HCT116 (cell line): ENCODE measurements around the gene CALHM3. TPM values are rescaled to one million over a fixed set of nuclear protein-coding genes. Genes with fewer than 3 reads are reported as not detected.
A peak's percentile ranks its signal among the peaks of the same experiment; 100 is the strongest.

Source experiments
- ATAC-seq: fragments of 200-7000 bp; cut with Tn5 transposase; 2 replicates; pipeline ENCODE4 v1.9.1; 2020; ENCODE audit warnings: mild to moderate bottlenecking, moderate library complexity
- BruUV-seq: library from RNA; stranded (reverse); fragments of 400-500 nt; replicated peaks from 2 replicates; lab custom pipeline; 2021; lab: Mats Ljungman, UMichigan
- CTCF ChIA-PET: fragments of 300-600 bp; sonication (Branson Sonifier 250); formaldehyde crosslinking; loops from one replicate; lab custom pipeline; 2021; ENCODE audit warnings: antibody characterized with exemption; lab: Charles Lee
- POLR2A ChIA-PET: fragments of 300-600, 350-600 bp; sonication (Branson Sonifier 250); formaldehyde crosslinking; loops from one replicate; lab custom pipeline; 2021; ENCODE audit warnings: antibody characterized with exemption; lab: Charles Lee
- RAD21 ChIA-PET, 2 experiments: fragments of 300-600 bp; sonication (Branson Sonifier 250); formaldehyde crosslinking; loops; one replicate each; lab custom pipeline; 2023; ENCODE audit warnings: low total read pairs in 2 of 2; ENCODE audit not compliant: uncharacterized antibody in 2 of 2, unreplicated experiment in 2 of 2, low non-redundant PET in 1 of 2; lab: Charles Lee
- DNase-seq: peaks from one replicate; pipeline ENCODE4 v3.0.0-alpha.2; 2010; ENCODE audit warnings: low read depth, low spot score
- H2AFZ ChIP-seq: fragments of 200-600 bp; shearing (Covaris generic), sonication (generic); 2 replicates; pipeline ENCODE4 v1.6.1; 2017; ENCODE audit warnings: low read depth, mixed run types, mixed read lengths, antibody characterized with exemption, low read length; ENCODE audit not compliant: poor library complexity, severe bottlenecking
- H3K27ac ChIP-seq: 2 replicates; pipeline ENCODE4 v1.5.1; 2012; ENCODE audit warnings: low read depth, low read length
- H3K27me3 ChIP-seq: fragments of 200-600 bp; sonication (generic); 2 replicates; pipeline ENCODE4 v1.6.1; 2016; ENCODE audit warnings: mixed run types, low read length, mixed read lengths; ENCODE audit not compliant: insufficient read depth
- H3K36me3 ChIP-seq, 2 experiments: fragments of 200-500 bp in 1 of 2; fragments of 200-600 bp in 1 of 2; sonication (Bioruptor generic) in 1 of 2; sonication (generic) in 1 of 2; 2 replicates each; pipeline versions ENCODE4 v1.5.1 to v1.6.1; 2014 to 2016; ENCODE audit warnings: low read length in 2 of 2, inconsistent platforms in 1 of 2, mixed read lengths in 1 of 2, mixed run types in 1 of 2; ENCODE audit not compliant: insufficient read depth in 2 of 2, control insufficient read depth in 1 of 2
- H3K4me1 ChIP-seq, 2 experiments: fragments of 200-600 bp in 1 of 2; sonication (generic) in 1 of 2; 2 replicates each; pipeline versions ENCODE4 v1.5.1 to v1.6.1; 2012 to 2017; ENCODE audit warnings: low read length in 2 of 2, inconsistent platforms in 1 of 2, mild to moderate bottlenecking in 1 of 2, mixed read lengths in 1 of 2, mixed run types in 1 of 2, moderate library complexity in 1 of 2; ENCODE audit not compliant: insufficient read depth in 2 of 2, control insufficient read depth in 1 of 2
- H3K4me2 ChIP-seq: fragments of 200-600 bp; sonication (generic); 2 replicates; pipeline ENCODE4 v1.6.1; 2017; ENCODE audit warnings: mixed run types, low read length, mixed read lengths
- H3K4me3 ChIP-seq, 2 experiments: fragments of 200-600 bp in 1 of 2; sonication (generic) in 1 of 2; replicated peaks in 1 of 2; 2 replicates each; pipeline ENCODE4 v1.5.1; 2011 to 2016; ENCODE audit warnings: low read length in 2 of 2, control low read depth in 1 of 2, low read depth in 1 of 2, mild to moderate bottlenecking in 1 of 2, mixed read lengths in 1 of 2, mixed run types in 1 of 2
- H3K79me2 ChIP-seq: fragments of 200-600 bp; sonication (generic); 2 replicates; pipeline ENCODE4 v1.6.1; 2017; ENCODE audit warnings: mild to moderate bottlenecking, mixed run types, low read length, moderate library complexity, mixed read lengths; ENCODE audit not compliant: insufficient read depth
- H3K9ac ChIP-seq: fragments of 200-600 bp; sonication (generic); 2 replicates; pipeline ENCODE4 v1.6.1; 2016; ENCODE audit warnings: low read length, mixed read lengths
- H3K9me2 ChIP-seq: fragments of 200-600 bp; sonication (generic), shearing (Covaris generic); 2 replicates; pipeline ENCODE4 v1.6.1; 2017; ENCODE audit warnings: mixed run types, mild to moderate bottlenecking, moderate library complexity; ENCODE audit not compliant: insufficient read depth
- H3K9me3 ChIP-seq, 2 experiments: fragments of 200-500 bp in 1 of 2; fragments of 200-600 bp in 1 of 2; sonication (Bioruptor generic) in 1 of 2; sonication (generic) in 1 of 2; 2 replicates each; pipeline ENCODE4 v1.6.1; 2014 to 2017; ENCODE audit warnings: low read length in 2 of 2, mixed read lengths in 2 of 2, inconsistent platforms in 1 of 2, low read depth in 1 of 2, mild to moderate bottlenecking in 1 of 2, mixed run types in 1 of 2, moderate library complexity in 1 of 2; ENCODE audit not compliant: control insufficient read depth in 1 of 2, insufficient read depth in 1 of 2
- H4K20me1 ChIP-seq: fragments of 200-600 bp; sonication (generic), shearing (Covaris generic); 2 replicates; pipeline ENCODE4 v1.6.1; 2017; ENCODE audit warnings: mixed run types, mild to moderate bottlenecking, moderate library complexity; ENCODE audit not compliant: insufficient read depth
- ATF3 ChIP-seq: IDR thresholded peaks from 2 replicates; pipeline ENCODE4 v1.6.1; 2012
- CBX3 ChIP-seq: IDR thresholded peaks from 2 replicates; pipeline ENCODE4 v1.6.1; 2012; ENCODE audit warnings: low read depth
- CTCF ChIP-seq, 3 experiments: fragments of 200-600 bp in 1 of 3; sonication (generic) in 1 of 3; IDR thresholded peaks in 2 of 3; conservative IDR thresholded peaks in 1 of 3; 2 replicates each; pipeline ENCODE4 v1.5.1; 2012 to 2017; ENCODE audit warnings: low read depth in 2 of 3, low read length in 2 of 3, antibody characterized with exemption in 1 of 3, borderline replicate concordance in 1 of 3, control low read depth in 1 of 3, mild to moderate bottlenecking in 1 of 3, mixed read lengths in 1 of 3, mixed run types in 1 of 3, moderate library complexity in 1 of 3; ENCODE audit not compliant: insufficient read depth in 1 of 3
- ELF1 ChIP-seq: IDR thresholded peaks from 2 replicates; pipeline ENCODE4 v1.6.1; 2012; ENCODE audit warnings: low read depth, borderline replicate concordance
- EZH2phosphoT487 ChIP-seq: fragments of 200-600 bp; IDR thresholded peaks from 2 replicates; pipeline ENCODE4 v1.6.1; 2018; ENCODE audit warnings: antibody characterized with exemption, borderline replicate concordance
- FOSL1 ChIP-seq: IDR thresholded peaks from 2 replicates; pipeline ENCODE4 v1.6.1; 2012; ENCODE audit warnings: low read depth
- JUND ChIP-seq: IDR thresholded peaks from 2 replicates; pipeline ENCODE4 v1.6.1; 2012
- RAD21 ChIP-seq: IDR thresholded peaks from 2 replicates; pipeline ENCODE4 v1.6.1; 2012; ENCODE audit warnings: low read depth, mild to moderate bottlenecking
- SIN3A ChIP-seq: IDR thresholded peaks from 2 replicates; pipeline ENCODE4 v1.6.1; 2012; ENCODE audit warnings: low read depth
- SRF ChIP-seq: IDR thresholded peaks from 2 replicates; pipeline ENCODE4 v1.6.1; 2012; ENCODE audit warnings: low read depth
- YY1 ChIP-seq: IDR thresholded peaks from 2 replicates; pipeline ENCODE4 v1.6.1; 2011; ENCODE audit warnings: low read length, low read depth, moderate library complexity, mild to moderate bottlenecking; ENCODE audit not compliant: insufficient replicate concordance; ENCODE audit errors: extremely low read depth
- intact Hi-C: fragments of 100-400 bp; cut with micrococcal nuclease; formaldehyde crosslinking; loops from 2 replicates; pipeline ENCODE4 v1.10.0; 2022
- total RNA-seq: library from RNA; stranded (reverse); gene quantifications from one replicate; pipeline ENCODE4 v1.2.1, GENCODE V29; 2021; ENCODE audit not compliant: unreplicated experiment

The CALHM3 gene
- total RNA-seq, 1 experiment from 2014 or later: 0.49 TPM

GRCh38 chr10:103476046-103476768 lies 2.8 kb downstream of the CALHM3 start:
- H3K4me1 ChIP-seq: peaks cover 23 to 42% of the 10 kb centered on the region in 2 experiments
- RAD21 ChIA-PET: interaction anchor here in 1 of 2 experiments (1.0 kb wide), 1 partner anchor 14 kb away, joined by 3 read pairs; no protein-coding TSS in a partner anchor
- H3K27me3 ChIP-seq: no peaks in the 10 kb centered on the region
- TF ChIP-seq RAD21 (peak; percentile 87), YY1 (peak; percentile 21), CTCF (IDR thresholded peaks at IDR 0.05 in 2 of 3, conservative IDR thresholded peaks at IDR 0.05 in 1 of 3; ENCODE audit: borderline replicate concordance in 1 of 3, insufficient read depth in 1 of 3, low read depth in 2 of 3, low read length in 2 of 3) (peak; percentile 67 to 84 (median 76)), SIN3A (no peak)
- no peak overlapping the region for H3K4me2 ChIP-seq
- H3K9ac ChIP-seq: no peak overlapping the region
- no TSS peak for BruUV-seq
- no peaks in the 10 kb centered on the region for H4K20me1 ChIP-seq
- DNase-seq (no peak), ATAC-seq (peak; percentile 77)
- no peak overlapping the region for H3K4me3 ChIP-seq
- POLR2A ChIA-PET: interaction anchor here (1.1 kb wide), 1 partner anchor 24 kb away, joined by 3 read pairs; the partner anchor contains the start of gene CALHM2
- CTCF ChIA-PET: interaction anchor here (0.6 to 2.2 kb wide), 11 partner anchors 9 to 558 kb away, joined by 3 to 13 read pairs (median 4); partner anchors contain the start of genes CALHM2 and CNNM2
- no peaks in the 10 kb centered on the region for H3K36me3 ChIP-seq
- no peaks in the 10 kb centered on the region for H3K9me3 ChIP-seq
- no peaks in the 10 kb centered on the region for H3K79me2 ChIP-seq
- no peak overlapping the region for H3K27ac ChIP-seq
- H3K9me2 ChIP-seq: no peaks in the 10 kb centered on the region
- intact Hi-C loops: loop anchor here (5.0 kb wide), 1 partner anchor 384 kb away; no protein-coding TSS in a partner anchor
- H2AFZ ChIP-seq: peak overlapping the region; percentile 65

GRCh38 chr10:103475437-103475836 lies 3.6 kb downstream of the CALHM3 start:
- ATAC-seq: no peak
- intact Hi-C loops: loop anchor here (5.0 kb wide), 1 partner anchor 383 kb away; no protein-coding TSS in a partner anchor
- TF ChIP-seq ELF1 (no peak), SRF (no peak), JUND (no peak), CTCF (IDR thresholded peaks at IDR 0.05 in 2 of 3, conservative IDR thresholded peaks at IDR 0.05 in 1 of 3; ENCODE audit: borderline replicate concordance in 1 of 3, insufficient read depth in 1 of 3, low read depth in 2 of 3, low read length in 2 of 3) (no peak), EZH2phosphoT487 (no peak), FOSL1 (no peak), ATF3 (no peak), CBX3 (no peak)

More at GRCh38 chr10:103475437-103475836, 3.6 kb downstream of the CALHM3 start:
- Histone ChIP-seq H3K9ac (no peak overlapping the region), H3K9me2 (no peaks in the 10 kb centered on the region), H3K4me3 (no peak overlapping the region), H3K79me2 (no peaks in the 10 kb centered on the region), H3K4me1 (peaks cover 20 to 41% of the 10 kb centered on the region in 2 experiments), H3K27me3 (no peaks in the 10 kb centered on the region), H3K36me3 (no peaks in the 10 kb centered on the region), H2AFZ (no peak overlapping the region), H4K20me1 (no peaks in the 10 kb centered on the region), H3K27ac (no peak overlapping the region), H3K9me3 (no peaks in the 10 kb centered on the region), H3K4me2 (no peak overlapping the region)
- ChIA-PET POLR2A (no interaction called here), CTCF (interaction anchor here (1.5 to 2.2 kb wide), 2 partner anchors 13 to 24 kb away, joined by 10 to 13 read pairs; partner anchors contain the start of gene CALHM2), RAD21 (no interaction called here)
- no peak for DNase-seq
- no TSS peak for BruUV-seq
